Upper lobe of left lung (tissue), 4 donors: ENCODE results near the gene MOAP1.

Experiments
- CTCF ChIP-seq, 6 experiments: fragments of 450-650 bp in 4 of 6; fragments of 200-600 bp in 2 of 6; sonication (generic) in 2 of 6; IDR thresholded peaks; one replicate each; pipeline ENCODE4 v1.5.1; 2016 to 2019; ENCODE audit warnings: antibody characterized with exemption in 6 of 6
- POLR2A ChIP-seq, 4 donors: fragments of 450-650 bp; IDR thresholded peaks; one replicate each; pipeline ENCODE4 v1.5.1; 2016 to 2017; ENCODE audit warnings: antibody characterized with exemption in 4 of 4, mild to moderate bottlenecking in 2 of 4

DNA sequence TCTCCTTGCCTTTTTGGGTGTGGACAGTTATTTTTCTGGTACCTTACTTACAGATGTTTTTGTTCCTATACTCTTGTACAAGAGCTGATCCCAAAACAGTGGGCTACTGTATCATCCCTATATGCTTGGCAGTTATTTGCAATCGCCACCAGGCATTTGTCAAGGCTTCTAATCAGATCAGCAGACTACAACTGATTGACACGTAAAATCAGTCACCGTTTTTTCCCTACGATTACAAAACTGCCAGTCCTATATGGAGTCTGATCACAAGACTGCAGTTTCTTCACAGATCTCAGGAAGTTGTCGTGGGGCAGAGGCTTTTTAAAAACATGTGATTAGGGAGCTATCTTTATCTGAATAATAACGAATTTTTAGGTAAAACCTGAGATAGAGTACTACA is 1.8 kb upstream of the MOAP1 start:
- TF ChIP-seq CTCF (IDR thresholded peaks at IDR 0.05) (no peak), POLR2A (IDR thresholded peaks at IDR 0.05) (peak in 1 of 4 donors; percentile 32)
